ENCODE results near the gene GNG13.

DNA sequence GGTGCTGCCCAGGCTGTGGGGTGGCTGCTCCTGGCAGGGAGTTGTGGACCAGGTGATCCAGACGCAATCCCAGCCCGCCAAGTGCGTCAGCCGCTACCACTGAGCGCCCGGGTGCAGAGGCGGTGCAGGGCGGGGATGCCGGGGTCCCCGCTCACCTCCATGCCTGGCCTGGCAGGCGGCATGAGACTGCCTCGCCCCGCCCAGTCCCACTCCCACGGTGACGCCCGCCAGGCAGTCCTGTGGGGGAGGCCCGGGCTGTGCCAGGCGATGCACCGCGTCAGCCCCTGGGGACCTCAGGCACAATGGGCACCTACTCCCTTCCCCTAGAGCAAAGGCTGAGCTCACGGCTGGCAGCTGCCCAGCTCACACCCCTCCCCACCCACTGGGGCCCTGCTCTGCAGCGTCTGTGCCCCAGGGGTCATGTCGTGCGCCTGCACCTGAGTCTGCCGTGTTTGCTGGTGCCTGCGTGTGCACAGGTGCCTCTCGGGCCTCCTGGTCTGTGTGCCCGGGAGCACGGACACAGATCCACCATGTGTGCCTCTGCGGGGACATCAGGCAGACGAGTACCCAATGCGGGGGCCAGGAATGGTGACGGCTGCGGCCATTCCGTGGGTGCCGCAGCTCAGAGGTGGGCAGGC lies 17.6 kb downstream of the GNG13 start:
- TF ChIP-seq, protein P1, sequence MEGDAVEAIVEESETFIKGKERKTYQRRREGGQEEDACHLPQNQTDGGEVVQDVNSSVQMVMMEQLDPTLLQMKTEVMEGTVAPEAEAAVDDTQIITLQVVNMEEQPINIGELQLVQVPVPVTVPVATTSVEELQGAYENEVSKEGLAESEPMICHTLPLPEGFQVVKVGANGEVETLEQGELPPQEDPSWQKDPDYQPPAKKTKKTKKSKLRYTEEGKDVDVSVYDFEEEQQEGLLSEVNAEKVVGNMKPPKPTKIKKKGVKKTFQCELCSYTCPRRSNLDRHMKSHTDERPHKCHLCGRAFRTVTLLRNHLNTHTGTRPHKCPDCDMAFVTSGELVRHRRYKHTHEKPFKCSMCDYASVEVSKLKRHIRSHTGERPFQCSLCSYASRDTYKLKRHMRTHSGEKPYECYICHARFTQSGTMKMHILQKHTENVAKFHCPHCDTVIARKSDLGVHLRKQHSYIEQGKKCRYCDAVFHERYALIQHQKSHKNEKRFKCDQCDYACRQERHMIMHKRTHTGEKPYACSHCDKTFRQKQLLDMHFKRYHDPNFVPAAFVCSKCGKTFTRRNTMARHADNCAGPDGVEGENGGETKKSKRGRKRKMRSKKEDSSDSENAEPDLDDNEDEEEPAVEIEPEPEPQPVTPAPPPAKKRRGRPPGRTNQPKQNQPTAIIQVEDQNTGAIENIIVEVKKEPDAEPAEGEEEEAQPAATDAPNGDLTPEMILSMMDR (conservative IDR thresholded peaks at IDR 0.05; ENCODE audit: low read depth, low read length), result no peak
- no peak for TF ChIP-seq EZH2 (IDR thresholded peaks at IDR 0.05; ENCODE audit: borderline replicate concordance, low read depth, low read length, poor library complexity, severe bottlenecking)
